ENCODE results near the gene RNU6-9.

GRCh38 chr19:911197-912033 lies 18.1 kb downstream of the RNU6-9 start:
- TF ChIP-seq CTCF (IDR thresholded peaks at IDR 0.05) = no peak
- no peak for TF ChIP-seq POLR2A (IDR thresholded peaks at IDR 0.05)
- no peak for TF ChIP-seq POLR2AphosphoS5 (IDR thresholded peaks at IDR 0.05)
- no peak for TF ChIP-seq EP300 (IDR thresholded peaks at IDR 0.05)

Data from suprapubic skin (tissue), 4 donors.